SH-SY5Y (cell line): ENCODE data around the gene PDPN.

Source experiments
- GATA2 ChIP-seq: IDR thresholded peaks from 2 replicates; pipeline ENCODE4 v1.6.1; 2011; ENCODE audit warnings: mild to moderate bottlenecking, low read depth, low read length
- GATA3 ChIP-seq: IDR thresholded peaks from 2 replicates; pipeline ENCODE4 v1.6.1; 2011; ENCODE audit warnings: low read depth, mild to moderate bottlenecking, low read length, moderate library complexity

Gene PDPN

GRCh38 chr1:13556224-13556764 lies 27.3 kb upstream of the PDPN start:
- TF ChIP-seq GATA2: no peak
- no peak for TF ChIP-seq GATA3

- TF ChIP-seq GATA3 (no peak), GATA2 (no peak)
These were observed 23.1 kb upstream of the PDPN start for GRCh38 chr1:13560541-13560940.

- no peak for TF ChIP-seq GATA3
- TF ChIP-seq GATA2: no peak
These were observed 19.6 kb upstream of the PDPN start for GRCh38 chr1:13564073-13564472.

GRCh38 chr1:13570924-13571323 lies 12.7 kb upstream of the PDPN start:
- TF ChIP-seq GATA3: no peak
- no peak for TF ChIP-seq GATA2

GRCh38 chr1:13573586-13573985 lies 10.0 kb upstream of the PDPN start:
- TF ChIP-seq GATA2 (no peak), GATA3 (no peak)

- no peak for TF ChIP-seq GATA3
- TF ChIP-seq GATA2: no peak
These were observed 6.7 kb upstream of the PDPN start for GRCh38 chr1:13576926-13577325.

- no peak for TF ChIP-seq GATA2
- no peak for TF ChIP-seq GATA3
These were observed 5.8 kb upstream of the PDPN start for GRCh38 chr1:13577846-13578245.

- no peak for TF ChIP-seq GATA2
- TF ChIP-seq GATA3: no peak
These were observed 2.2 kb upstream of the PDPN start for GRCh38 chr1:13581446-13581845.

- TF ChIP-seq GATA2 (no peak), GATA3 (no peak)
These were observed 754 bp upstream of the PDPN start for GRCh38 chr1:13582713-13583443.

GRCh38 chr1:13583966-13584791 lies 547 bp downstream of the PDPN start:
- TF ChIP-seq GATA2 (no peak), GATA3 (no peak)

GRCh38 chr1:13584876-13585611 lies 1.4 kb downstream of the PDPN start:
- TF ChIP-seq GATA3: no peak
- no peak for TF ChIP-seq GATA2

- TF ChIP-seq GATA2 (no peak), GATA3 (no peak)
These were observed 2.0 kb downstream of the PDPN start for GRCh38 chr1:13585612-13585991.

- TF ChIP-seq GATA3 (no peak), GATA2 (no peak)
These were observed 2.4 kb downstream of the PDPN start for GRCh38 chr1:13586001-13586400.
